Body of pancreas (tissue), 4 donors: ENCODE results near the gene USP22.

ENCODE experiments used
- POLR2A ChIP-seq, 3 donors: fragments of 450-650 bp; IDR thresholded peaks; one replicate each; pipeline ENCODE4 v1.6.1; 2016; ENCODE audit warnings: antibody characterized with exemption in 3 of 3, mild to moderate bottlenecking in 2 of 3
- TF ChIP-seq, protein P1 (sequence below), 7 experiments: fragments of 450-650 bp in 4 of 7; fragments of 200-600 bp in 3 of 7; sonication (generic) in 3 of 7; IDR thresholded peaks; one replicate each; pipeline ENCODE4 v1.5.1; 2016 to 2019; ENCODE audit warnings: antibody characterized with exemption in 7 of 7

DNA sequence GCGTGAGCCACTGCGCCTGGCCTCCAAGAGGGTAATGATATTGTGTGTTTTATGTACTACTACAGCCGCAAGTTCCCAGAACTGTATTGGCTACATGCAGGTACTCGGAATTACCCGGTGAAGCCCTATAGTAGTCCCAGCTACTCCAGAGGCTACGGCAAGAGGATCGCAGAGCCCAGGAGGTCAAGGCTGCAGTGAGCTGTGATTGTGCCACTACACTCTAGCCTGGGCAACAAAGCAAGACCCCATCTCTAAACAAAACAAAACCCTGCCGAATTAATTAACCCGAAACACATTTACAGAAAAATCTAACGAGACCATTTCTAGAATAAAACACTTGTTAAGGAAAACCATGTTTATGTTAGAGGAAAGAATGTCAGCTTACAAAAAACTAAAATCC is 2.2 kb upstream of the USP22 start:
- TF ChIP-seq, protein P1, sequence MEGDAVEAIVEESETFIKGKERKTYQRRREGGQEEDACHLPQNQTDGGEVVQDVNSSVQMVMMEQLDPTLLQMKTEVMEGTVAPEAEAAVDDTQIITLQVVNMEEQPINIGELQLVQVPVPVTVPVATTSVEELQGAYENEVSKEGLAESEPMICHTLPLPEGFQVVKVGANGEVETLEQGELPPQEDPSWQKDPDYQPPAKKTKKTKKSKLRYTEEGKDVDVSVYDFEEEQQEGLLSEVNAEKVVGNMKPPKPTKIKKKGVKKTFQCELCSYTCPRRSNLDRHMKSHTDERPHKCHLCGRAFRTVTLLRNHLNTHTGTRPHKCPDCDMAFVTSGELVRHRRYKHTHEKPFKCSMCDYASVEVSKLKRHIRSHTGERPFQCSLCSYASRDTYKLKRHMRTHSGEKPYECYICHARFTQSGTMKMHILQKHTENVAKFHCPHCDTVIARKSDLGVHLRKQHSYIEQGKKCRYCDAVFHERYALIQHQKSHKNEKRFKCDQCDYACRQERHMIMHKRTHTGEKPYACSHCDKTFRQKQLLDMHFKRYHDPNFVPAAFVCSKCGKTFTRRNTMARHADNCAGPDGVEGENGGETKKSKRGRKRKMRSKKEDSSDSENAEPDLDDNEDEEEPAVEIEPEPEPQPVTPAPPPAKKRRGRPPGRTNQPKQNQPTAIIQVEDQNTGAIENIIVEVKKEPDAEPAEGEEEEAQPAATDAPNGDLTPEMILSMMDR (IDR thresholded peaks at IDR 0.05), result no peak
- TF ChIP-seq POLR2A (IDR thresholded peaks at IDR 0.05), result no peak
